Panc1 (cell line): ENCODE results near the gene GTPBP1. TPM values are rescaled to one million over a fixed set of nuclear protein-coding genes. Genes with fewer than 3 reads are reported as not detected.

Experiments
- ATAC-seq: fragments of 200-7000 bp; cut with Tn5 transposase; 2 replicates; pipeline ENCODE4 v1.9.1; 2020; ENCODE audit warnings: mild to moderate bottlenecking, moderate library complexity
- BruUV-seq: library from RNA; stranded (reverse); fragments of 400-500 nt; replicated peaks from 2 replicates; lab custom pipeline; 2021; lab: Mats Ljungman, UMichigan
- CTCF ChIA-PET: fragments of 300-600 bp; sonication (Branson Sonifier 250); formaldehyde crosslinking; loops from one replicate; lab custom pipeline; 2022; ENCODE audit warnings: antibody characterized with exemption; lab: Charles Lee
- POLR2A ChIA-PET: fragments of 300-600 bp; sonication (Branson Sonifier 250); formaldehyde crosslinking; loops from one replicate; lab custom pipeline; 2022; ENCODE audit warnings: antibody characterized with exemption; lab: Charles Lee
- DNase-seq: peaks from one replicate; pipeline ENCODE4 v3.0.0-alpha.2; 2010; ENCODE audit warnings: low read depth, low spot score
- H3K27ac ChIP-seq: 2 replicates; pipeline ENCODE4 v1.5.1; 2011; ENCODE audit warnings: mild to moderate bottlenecking, low read length, inconsistent platforms
- H3K27me3 ChIP-seq: fragments of 200-500 bp; sonication (Bioruptor generic); 2 replicates; pipeline ENCODE4 v1.6.0; 2014; ENCODE audit warnings: low read length, inconsistent platforms; ENCODE audit not compliant: control insufficient read depth, insufficient read depth
- H3K36me3 ChIP-seq: fragments of 200-500 bp; sonication (Bioruptor generic); 2 replicates; pipeline ENCODE4 v1.5.1; 2014; ENCODE audit warnings: inconsistent platforms, mild to moderate bottlenecking, low read length, moderate library complexity; ENCODE audit not compliant: control insufficient read depth, insufficient read depth
- H3K4me1 ChIP-seq: 2 replicates; pipeline ENCODE4 v1.5.1; 2011; ENCODE audit warnings: inconsistent platforms, mild to moderate bottlenecking, low read length, moderate library complexity; ENCODE audit not compliant: control insufficient read depth, insufficient read depth
- H3K4me3 ChIP-seq, 2 experiments: 2 replicates each; pipeline ENCODE4 v1.5.1; 2011 to 2012; ENCODE audit warnings: low read depth in 2 of 2, low read length in 2 of 2, mild to moderate bottlenecking in 2 of 2, inconsistent platforms in 1 of 2, moderate library complexity in 1 of 2
- H3K9me3 ChIP-seq: fragments of 200-500 bp; sonication (Bioruptor generic); 2 replicates; pipeline ENCODE4 v1.5.1; 2014; ENCODE audit warnings: low read depth, mild to moderate bottlenecking, inconsistent platforms, low read length, moderate library complexity; ENCODE audit not compliant: control insufficient read depth, insufficient read depth
- POLR2AphosphoS5 ChIP-seq: IDR thresholded peaks from 2 replicates; pipeline ENCODE4 v1.6.1; 2012; ENCODE audit warnings: mild to moderate bottlenecking, low read depth, low read length, moderate library complexity
- SIN3A ChIP-seq: IDR thresholded peaks from 2 replicates; pipeline ENCODE4 v1.6.1; 2012; ENCODE audit warnings: low read depth, mild to moderate bottlenecking, low read length, moderate library complexity, borderline replicate concordance; ENCODE audit not compliant: insufficient read depth
- TCF7L2 ChIP-seq: IDR thresholded peaks from 2 replicates; pipeline ENCODE4 v1.6.1; 2011; ENCODE audit warnings: mild to moderate bottlenecking, low read depth, low read length, inconsistent platforms
- in situ Hi-C: cut with HindIII; loops from 2 replicates; pipeline ENCODE4 v1.10.0; 2016; ENCODE audit warnings: low sequenced_read_pairs, low pct_unique_long_range_greater_than_20kb
- intact Hi-C: fragments of 100-400 bp; cut with micrococcal nuclease; formaldehyde crosslinking; loops from one replicate; pipeline ENCODE4 v1.10.0; 2022; ENCODE audit not compliant: unreplicated experiment
- total RNA-seq: library from RNA; stranded (reverse); gene quantifications from one replicate; pipeline ENCODE4 v1.2.1, GENCODE V29; 2021; ENCODE audit not compliant: unreplicated experiment
- TF ChIP-seq, protein P1 (sequence below), 2 experiments: IDR thresholded peaks; 2 replicates each; pipeline ENCODE4 v1.6.1; 2011 to 2012; ENCODE audit warnings: low read depth in 2 of 2, control low read depth in 1 of 2, low read length in 1 of 2, mild to moderate bottlenecking in 1 of 2, moderate library complexity in 1 of 2; ENCODE audit not compliant: insufficient read depth in 1 of 2
- TF ChIP-seq, protein P2 (sequence below): fragments of 450-650 bp; IDR thresholded peaks from 2 replicates; pipeline ENCODE4 v1.5.1; 2017; ENCODE audit warnings: mild to moderate bottlenecking

GTPBP1 gene
- total RNA-seq, 1 experiment from 2014 or later: 25.5 TPM

DNA sequence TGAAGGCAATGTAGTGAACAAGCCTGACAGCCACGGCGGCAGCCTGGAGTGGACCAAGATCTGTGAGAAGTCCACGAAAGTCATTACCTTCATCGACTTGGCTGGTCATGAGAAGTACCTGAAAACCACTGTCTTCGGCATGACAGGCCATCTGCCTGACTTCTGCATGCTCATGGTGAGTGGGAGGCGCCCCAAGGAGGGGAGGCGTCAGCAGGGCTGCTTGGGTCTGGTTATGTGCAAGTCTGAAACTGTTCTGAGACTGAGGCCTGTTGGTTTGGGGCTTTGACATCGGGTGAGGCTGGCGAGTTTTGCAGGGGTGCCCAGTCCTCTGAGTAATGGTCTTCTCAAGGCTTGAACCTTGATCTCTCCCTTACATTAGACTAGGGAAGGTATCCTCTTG is 11.1 kb downstream of the GTPBP1 start:
- CTCF ChIA-PET: no interaction called here
- Histone ChIP-seq H3K4me3 (no peak overlapping the region), H3K9me3 (no peaks in the 10 kb centered on the region), H3K27ac (no peak overlapping the region), H3K36me3 (peaks cover 2% of the 10 kb centered on the region; the same call in 1 of the 2 replicates), H3K4me1 (peaks cover 4% of the 10 kb centered on the region), H3K27me3 (no peaks in the 10 kb centered on the region)
- no peak for ATAC-seq
- DNase-seq: no peak
- in situ Hi-C loops: no loop called here
- no TSS peak for BruUV-seq
- intact Hi-C loops: no loop called here
- TF ChIP-seq, protein P1, sequence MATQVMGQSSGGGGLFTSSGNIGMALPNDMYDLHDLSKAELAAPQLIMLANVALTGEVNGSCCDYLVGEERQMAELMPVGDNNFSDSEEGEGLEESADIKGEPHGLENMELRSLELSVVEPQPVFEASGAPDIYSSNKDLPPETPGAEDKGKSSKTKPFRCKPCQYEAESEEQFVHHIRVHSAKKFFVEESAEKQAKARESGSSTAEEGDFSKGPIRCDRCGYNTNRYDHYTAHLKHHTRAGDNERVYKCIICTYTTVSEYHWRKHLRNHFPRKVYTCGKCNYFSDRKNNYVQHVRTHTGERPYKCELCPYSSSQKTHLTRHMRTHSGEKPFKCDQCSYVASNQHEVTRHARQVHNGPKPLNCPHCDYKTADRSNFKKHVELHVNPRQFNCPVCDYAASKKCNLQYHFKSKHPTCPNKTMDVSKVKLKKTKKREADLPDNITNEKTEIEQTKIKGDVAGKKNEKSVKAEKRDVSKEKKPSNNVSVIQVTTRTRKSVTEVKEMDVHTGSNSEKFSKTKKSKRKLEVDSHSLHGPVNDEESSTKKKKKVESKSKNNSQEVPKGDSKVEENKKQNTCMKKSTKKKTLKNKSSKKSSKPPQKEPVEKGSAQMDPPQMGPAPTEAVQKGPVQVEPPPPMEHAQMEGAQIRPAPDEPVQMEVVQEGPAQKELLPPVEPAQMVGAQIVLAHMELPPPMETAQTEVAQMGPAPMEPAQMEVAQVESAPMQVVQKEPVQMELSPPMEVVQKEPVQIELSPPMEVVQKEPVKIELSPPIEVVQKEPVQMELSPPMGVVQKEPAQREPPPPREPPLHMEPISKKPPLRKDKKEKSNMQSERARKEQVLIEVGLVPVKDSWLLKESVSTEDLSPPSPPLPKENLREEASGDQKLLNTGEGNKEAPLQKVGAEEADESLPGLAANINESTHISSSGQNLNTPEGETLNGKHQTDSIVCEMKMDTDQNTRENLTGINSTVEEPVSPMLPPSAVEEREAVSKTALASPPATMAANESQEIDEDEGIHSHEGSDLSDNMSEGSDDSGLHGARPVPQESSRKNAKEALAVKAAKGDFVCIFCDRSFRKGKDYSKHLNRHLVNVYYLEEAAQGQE (IDR thresholded peaks at IDR 0.05; ENCODE audit: insufficient read depth in 1 of 2, low read depth in 2 of 2, low read length in 1 of 2): no peak
- TF ChIP-seq SIN3A (no peak), TCF7L2 (no peak), POLR2AphosphoS5 (no peak)
- TF ChIP-seq, protein P2, sequence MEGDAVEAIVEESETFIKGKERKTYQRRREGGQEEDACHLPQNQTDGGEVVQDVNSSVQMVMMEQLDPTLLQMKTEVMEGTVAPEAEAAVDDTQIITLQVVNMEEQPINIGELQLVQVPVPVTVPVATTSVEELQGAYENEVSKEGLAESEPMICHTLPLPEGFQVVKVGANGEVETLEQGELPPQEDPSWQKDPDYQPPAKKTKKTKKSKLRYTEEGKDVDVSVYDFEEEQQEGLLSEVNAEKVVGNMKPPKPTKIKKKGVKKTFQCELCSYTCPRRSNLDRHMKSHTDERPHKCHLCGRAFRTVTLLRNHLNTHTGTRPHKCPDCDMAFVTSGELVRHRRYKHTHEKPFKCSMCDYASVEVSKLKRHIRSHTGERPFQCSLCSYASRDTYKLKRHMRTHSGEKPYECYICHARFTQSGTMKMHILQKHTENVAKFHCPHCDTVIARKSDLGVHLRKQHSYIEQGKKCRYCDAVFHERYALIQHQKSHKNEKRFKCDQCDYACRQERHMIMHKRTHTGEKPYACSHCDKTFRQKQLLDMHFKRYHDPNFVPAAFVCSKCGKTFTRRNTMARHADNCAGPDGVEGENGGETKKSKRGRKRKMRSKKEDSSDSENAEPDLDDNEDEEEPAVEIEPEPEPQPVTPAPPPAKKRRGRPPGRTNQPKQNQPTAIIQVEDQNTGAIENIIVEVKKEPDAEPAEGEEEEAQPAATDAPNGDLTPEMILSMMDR: no peak
- POLR2A ChIA-PET: no interaction called here

GRCh38 chr22:38717244-38717643 is 11.5 kb downstream of the GTPBP1 start:
- no TSS peak for BruUV-seq
- peaks cover 4% of the 10 kb centered on the region for H3K4me1 ChIP-seq
- no peaks in the 10 kb centered on the region for H3K27me3 ChIP-seq
- no peaks in the 10 kb centered on the region for H3K9me3 ChIP-seq
- H3K27ac ChIP-seq: no peak overlapping the region
- CTCF ChIA-PET: no interaction called here
- ATAC-seq: no peak
- no peak overlapping the region for H3K4me3 ChIP-seq
- TF ChIP-seq TCF7L2 (no peak), POLR2AphosphoS5 (no peak), SIN3A (no peak)
- TF ChIP-seq, protein P1 (IDR thresholded peaks at IDR 0.05; ENCODE audit: insufficient read depth in 1 of 2, low read depth in 2 of 2, low read length in 1 of 2): no peak
- TF ChIP-seq, protein P2: no peak
- POLR2A ChIA-PET: no interaction called here
- intact Hi-C loops: no loop called here
- in situ Hi-C loops: no loop called here
- H3K36me3 ChIP-seq: peaks cover 5% of the 10 kb centered on the region; the same call in 1 of the 2 replicates
- no peak for DNase-seq
